ENCODE measurements around the gene N4BP2L2. TPM values are rescaled to one million over a fixed set of nuclear protein-coding genes. Genes with fewer than 3 reads are reported as not detected.

N4BP2L2 gene
- total RNA-seq, 1 experiment from 2014 or later, result 61.4 TPM

GRCh38 chr13:32586080-32586900, 47.7 kb upstream of the N4BP2L2 start, which contains the start of gene PDS5B:
PDS5B (plus strand) TSS chr13:32586452; CDS start chr13:32648773, 62,321 bp downstream.
- H3K27ac ChIP-seq (ENCODE audit: insufficient read length, low read depth, low read length), result peak within 1 kb of the TSS; percentile 34
- no peak within 1 kb of the TSS for H2BK120ac ChIP-seq (ENCODE audit: low read depth, low read length, poor library complexity, severe bottlenecking)
- H3K36me3 Mint-ChIP-seq (ENCODE audit: insufficient read depth in 1 of 3, low read depth in 3 of 3), result no peaks in the 10 kb centered on the region; a peak in 1 of 7 replicates
- DNase-seq, result peak; percentile 97
- no peaks in the 10 kb centered on the region for H4K20me1 ChIP-seq (ENCODE audit: control insufficient read depth, insufficient read depth, insufficient read length)
- H3K27ac Mint-ChIP-seq, result peak within 1 kb of the TSS; percentile 92 to 99 (median 97)
- H3K9me3 Mint-ChIP-seq, result no peaks in the 10 kb centered on the region
- no peak within 1 kb of the TSS for H3K4ac ChIP-seq (ENCODE audit: low read depth, low read length)
- peaks cover 16% of the 10 kb centered on the region; the same call in 1 of the 2 replicates for H3K79me2 ChIP-seq (ENCODE audit: insufficient read depth, low read length)
- H2AK5ac ChIP-seq (ENCODE audit: insufficient read length, low read length), result no peak within 1 kb of the TSS
- H2BK5ac ChIP-seq (ENCODE audit: insufficient read length, low read length), result no peak within 1 kb of the TSS
- no peak within 1 kb of the TSS for H3K23ac ChIP-seq (ENCODE audit: insufficient read length, low read depth, low read length)
- no peak within 1 kb of the TSS for H4K91ac ChIP-seq (ENCODE audit: insufficient read length, low read depth, low read length)
- TF ChIP-seq CTCF (conservative IDR thresholded peaks at IDR 0.05), result peak; percentile 88
- H3K27me3 Mint-ChIP-seq (ENCODE audit: low read depth), result peaks cover 11% of the 10 kb centered on the region
- H3K27me3 ChIP-seq (ENCODE audit: insufficient read depth, low read length), result no peaks in the 10 kb centered on the region
- no peaks in the 10 kb centered on the region for H3K79me1 ChIP-seq (ENCODE audit: insufficient read depth, low read depth, low read length, poor library complexity, severe bottlenecking)
- H3K14ac ChIP-seq (ENCODE audit: insufficient read depth, low read length), result peak within 1 kb of the TSS; percentile 96
- WGBS (ENCODE audit: extremely low coverage, insufficient read length, low lambda C conversion rate), result no CpG with 5 or more reads among the region's 97 CpGs
- no peak within 1 kb of the TSS for H3K56ac ChIP-seq (ENCODE audit: insufficient read length, low read depth, low read length)
- H4K8ac ChIP-seq (replicated peaks; ENCODE audit: insufficient read length, low read depth, low read length), result no peak within 1 kb of the TSS
- H2AFZ ChIP-seq (ENCODE audit: low read length), result no peak within 1 kb of the TSS
- H2BK12ac ChIP-seq (ENCODE audit: insufficient read length, low read depth, low read length), result no peak within 1 kb of the TSS
- H3K9ac ChIP-seq (ENCODE audit: extremely low read depth, insufficient read length, low read length), result peak within 1 kb of the TSS; percentile 88
- H3K4me3 Mint-ChIP-seq, result peak within 1 kb of the TSS; percentile 88 to 93
- no peaks in the 10 kb centered on the region for H3K9me3 ChIP-seq (ENCODE audit: control insufficient read depth, low read depth, low read length)
- no peak within 1 kb of the TSS for H2BK20ac ChIP-seq (ENCODE audit: low read depth, low read length, poor library complexity, severe bottlenecking)
- no peak within 1 kb of the TSS for H4K5ac ChIP-seq (ENCODE audit: insufficient read length, low read depth, low read length)
- H3K23me2 ChIP-seq (ENCODE audit: insufficient read length, low read depth, low read length, poor library complexity, severe bottlenecking), result peaks cover 5% of the 10 kb centered on the region
- H3T11ph ChIP-seq (ENCODE audit: low read length), result no peak within 1 kb of the TSS
- H3K4me1 ChIP-seq (ENCODE audit: insufficient read depth, low read length), result no peaks in the 10 kb centered on the region
- peaks cover 36 to 38% of the 10 kb centered on the region in 2 experiments for H3K4me1 Mint-ChIP-seq
- H2BK15ac ChIP-seq (ENCODE audit: low read depth, low read length), result no peak within 1 kb of the TSS
- peak within 1 kb of the TSS; percentile 78 for H3K4me2 ChIP-seq (ENCODE audit: insufficient read depth, insufficient read length, low read length)
- peak within 1 kb of the TSS; percentile 67 for H3K18ac ChIP-seq (ENCODE audit: insufficient read length, low read depth, low read length)
